ENCODE results near the gene TOP2B. TPM values are rescaled to one million over a fixed set of nuclear protein-coding genes. Genes with fewer than 3 reads are reported as not detected.

The TOP2B gene
- total and polyA plus RNA-seq, 2 experiments from 2014 or later, result 92.0 to 179 TPM

GRCh38 chr3:25648107-25648535, 16.6 kb downstream of the TOP2B start (continued):
- no peak for TF ChIP-seq ZNF462 (CRISPR knock-in tag; IDR thresholded peaks at IDR 0.05)
- TF ChIP-seq JUNB (IDR thresholded peaks at IDR 0.05; ENCODE audit: unreplicated experiment), result no peak
- peak; percentile 97 to 99 for TF ChIP-seq CTCF (conservative IDR thresholded peaks at IDR 0.05; ENCODE audit: low read depth in 2 of 2)

- Histone ChIP-seq H3K4me1 (ENCODE audit: insufficient read depth) (peaks cover 18% of the 10 kb centered on the region; the same call in 1 of the 2 replicates), H3F3A (replicated peaks; ENCODE audit: low read depth) (no peaks in the 10 kb centered on the region), H3K4me3 (no peak overlapping the region), H3K27me3 (ENCODE audit: insufficient read depth) (no peaks in the 10 kb centered on the region), H3K27ac (ENCODE audit: low read depth) (peak overlapping the region; percentile 8; the same call in 1 of the 2 replicates), H3K9me2 (ENCODE audit: insufficient read depth) (no peaks in the 10 kb centered on the region), H3K4me2 (no peak overlapping the region), H3K36me3 (ENCODE audit: insufficient read depth) (peaks cover 5% of the 10 kb centered on the region; the same call in 1 of the 2 replicates), H4K20me1 (replicated peaks; ENCODE audit: insufficient read depth) (no peaks in the 10 kb centered on the region), H3K79me2 (replicated peaks; ENCODE audit: insufficient read depth) (no peaks in the 10 kb centered on the region), H2AFZ (no peak overlapping the region)
- Mint-ChIP-seq H3K4me1 (peaks cover 15% of the 10 kb centered on the region), H3K9me3 (no peaks in the 10 kb centered on the region), H3K4me3 (no peak overlapping the region), H3K27me3 (ENCODE audit: insufficient read depth, low read depth, poor library complexity) (no peaks in the 10 kb centered on the region), H3K27ac (no peak overlapping the region; the same call in 1 of the 2 replicates), H3K36me3 (ENCODE audit: low read depth) (peaks cover 35% of the 10 kb centered on the region; the same call in 2 of the 3 replicates)
- DNase-seq (ENCODE audit: low spot score), result no peak
- ATAC-seq, result no peak
- TF ChIP-seq REST (IDR thresholded peaks at IDR 0.05; ENCODE audit: unreplicated experiment) (no peak), JUNB (IDR thresholded peaks at IDR 0.05; ENCODE audit: unreplicated experiment) (no peak)
These were observed 29.7 kb downstream of the TOP2B start for GRCh38 chr3:25635038-25635437.

Data from GM23338 (cell line).